SHP77 treated with DMSO at 0.1 percent for 48 hours (cell line): ENCODE measurements around the gene PSMA6.
"Not testable (repeated sequence)": the region's sequence is repeated elsewhere in the genome, so short reads cannot be mapped to it uniquely, and the experiment has no call there.

ENCODE experiments used
- DNase-seq: peaks from one replicate; lab custom pipeline; 2025; lab: John Stamatoyannopoulos, UW

The PSMA6 gene

GRCh38 chr14:35326375-35326774 lies 34.2 kb downstream of the PSMA6 start:
- no peak for DNase-seq

- no peak for DNase-seq
Observed at GRCh38 chr14:35331605-35332516, 39.7 kb downstream of the PSMA6 start.

- DNase-seq = peak; percentile 73
Observed at GRCh38 chr14:35332517-35333263, 40.5 kb downstream of the PSMA6 start.

GRCh38 chr14:35333264-35333730 lies 41.1 kb downstream of the PSMA6 start:
- peak; percentile 73 for DNase-seq

- peak; percentile 46 for DNase-seq
Observed at GRCh38 chr14:35333797-35334743, 41.9 kb downstream of the PSMA6 start.

GRCh38 chr14:35335388-35336092 lies 43.4 kb downstream of the PSMA6 start:
- DNase-seq = peak; percentile 30

GRCh38 chr14:35336171-35336493 lies 44.0 kb downstream of the PSMA6 start:
- not testable (repeated sequence) for DNase-seq

- peak; percentile 81 for DNase-seq
Observed at GRCh38 chr14:35336494-35337268, 44.5 kb downstream of the PSMA6 start.

GRCh38 chr14:35337269-35338255 lies 45.4 kb downstream of the PSMA6 start:
- no peak for DNase-seq

GRCh38 chr14:35338731-35339405 lies 46.7 kb downstream of the PSMA6 start:
- DNase-seq = no peak

GRCh38 chr14:35339761-35340406 lies 47.7 kb downstream of the PSMA6 start:
- DNase-seq = no peak

GRCh38 chr14:35340616-35341453 lies 48.7 kb downstream of the PSMA6 start:
- no peak for DNase-seq

- DNase-seq = no peak
Observed at GRCh38 chr14:35341454-35341750, 49.2 kb downstream of the PSMA6 start.

- peak; percentile 91 for DNase-seq
Observed at GRCh38 chr14:35341751-35342488, 49.7 kb downstream of the PSMA6 start.

GRCh38 chr14:35342489-35343010 lies 50.4 kb downstream of the PSMA6 start:
- no peak for DNase-seq

GRCh38 chr14:35343702-35344101 lies 51.5 kb downstream of the PSMA6 start:
- no peak for DNase-seq
